ENCODE results near the gene ELMO1. TPM values are rescaled to one million over a fixed set of nuclear protein-coding genes. Genes with fewer than 3 reads are reported as not detected.

Gene ELMO1
- total and polyA plus RNA-seq, 10 of the 15 experiments (the other 5 are each of a cell fraction or from before 2014, with no cell fraction given), result 22.6 to 85.9 (median 56.6) TPM

- Histone ChIP-seq H4K20me1 (ENCODE audit: control insufficient read depth, insufficient read depth) (no peaks in the 10 kb centered on the region), H3K27ac (ENCODE audit: control insufficient read depth, insufficient read depth) (no peak overlapping the region), H3K4me3 (no peak overlapping the region), H3K27me3 (replicated peaks in 1 of 2; ENCODE audit: control insufficient read depth in 2 of 2, insufficient read depth in 2 of 2, low read length in 1 of 2) (no peaks in the 10 kb centered on the region), H3K4me2 (ENCODE audit: control insufficient read depth, insufficient read depth) (no peak overlapping the region; the same call in 1 of the 2 replicates), H3K9me3 (replicated peaks; ENCODE audit: control insufficient read depth, insufficient read depth, low read length) (peaks cover 2% of the 10 kb centered on the region; the same call in 1 of the 3 replicates), H3K9ac (ENCODE audit: control insufficient read depth, insufficient read depth, low read length) (no peak overlapping the region), H2AFZ (ENCODE audit: control insufficient read depth, low read depth, low read length) (no peak overlapping the region), H3K79me2 (ENCODE audit: control insufficient read depth, insufficient read depth, low read length) (no peaks in the 10 kb centered on the region), H3K4me1 (ENCODE audit: control insufficient read depth, insufficient read depth, low read length) (peaks cover 30% of the 10 kb centered on the region), H3K36me3 (ENCODE audit: control insufficient read depth in 2 of 2, insufficient read depth in 2 of 2, low read length in 1 of 2) (no peaks in the 10 kb centered on the region)
- no peak for DNase-seq (ENCODE audit: low read depth, low spot score)
- no peak for FAIRE-seq
- no peak for TF ChIP-seq NBN (IDR thresholded peaks at IDR 0.05)
- TF ChIP-seq RUNX3 (IDR thresholded peaks at IDR 0.05; ENCODE audit: low read length), result peak; percentile 28
- CTCF ChIA-PET, result interaction anchor here (1.0 to 3.0 kb wide), 4 partner anchors 10 to 241 kb away, joined by 3 to 19 read pairs (median 6); no protein-coding TSS in a partner anchor
- ATAC-seq, result peak; percentile 29; the same call in 1 of the 3 replicates
- POLR2A ChIA-PET, result interaction anchor here (0.5 to 5.7 kb wide), 5 partner anchors 8 to 226 kb away, joined by 3 to 27 read pairs (median 3); no protein-coding TSS in a partner anchor
- intact Hi-C loops (cut with micrococcal nuclease; ENCODE audit: unreplicated experiment), result no loop called here
- RAD21 ChIA-PET (ENCODE audit: unreplicated experiment), result interaction anchor here (0.8 to 2.5 kb wide), 4 partner anchors 13 to 289 kb away, joined by 3 to 10 read pairs (median 4); no protein-coding TSS in a partner anchor
- no TSS peak for BruUV-seq (replicated peaks)
- SMC1A ChIA-PET (ENCODE audit: uncharacterized antibody, unreplicated experiment), result interaction anchor here (0.6 to 6.9 kb wide), 12 partner anchors 10 to 1073 kb away, joined by 3 to 92 read pairs (median 4); no protein-coding TSS in a partner anchor
- 68% methylated on average over 3 of the region's 3 CpGs for WGBS (ENCODE audit: insufficient coverage, insufficient replicate concordance, low lambda C conversion rate, missing lambda C conversion rate)
- in situ Hi-C loops (cut with MboI), result loop anchor here (10.0 kb wide), 1 partner anchor 387 kb away; no protein-coding TSS in a partner anchor
Observed at GRCh38 chr7:36957620-36958019, 491.0 kb downstream of the ELMO1 start.

GRCh38 chr7:36956814-36957213 lies 491.9 kb downstream of the ELMO1 start:
- BruUV-seq (replicated peaks), result no TSS peak
- no peak overlapping the region for H3K4me3 ChIP-seq
- no peak for DNase-seq (ENCODE audit: low read depth, low spot score)

More at GRCh38 chr7:36956814-36957213, 491.9 kb downstream of the ELMO1 start:
- Histone ChIP-seq H3K79me2 (ENCODE audit: control insufficient read depth, insufficient read depth, low read length) (no peaks in the 10 kb centered on the region), H3K36me3 (ENCODE audit: control insufficient read depth in 2 of 2, insufficient read depth in 2 of 2, low read length in 1 of 2) (no peaks in the 10 kb centered on the region), H2AFZ (ENCODE audit: control insufficient read depth, low read depth, low read length) (no peak overlapping the region), H3K27me3 (replicated peaks in 1 of 2; ENCODE audit: control insufficient read depth in 2 of 2, insufficient read depth in 2 of 2, low read length in 1 of 2) (no peaks in the 10 kb centered on the region), H3K27ac (ENCODE audit: control insufficient read depth, insufficient read depth) (no peak overlapping the region), H3K4me2 (ENCODE audit: control insufficient read depth, insufficient read depth) (no peak overlapping the region), H4K20me1 (ENCODE audit: control insufficient read depth, insufficient read depth) (no peaks in the 10 kb centered on the region), H3K9ac (ENCODE audit: control insufficient read depth, insufficient read depth, low read length) (no peak overlapping the region), H3K4me1 (ENCODE audit: control insufficient read depth, insufficient read depth, low read length) (peaks cover 30% of the 10 kb centered on the region), H3K9me3 (replicated peaks; ENCODE audit: control insufficient read depth, insufficient read depth, low read length) (peaks cover 2% of the 10 kb centered on the region; the same call in 1 of the 3 replicates)
- ChIA-PET RAD21 (ENCODE audit: unreplicated experiment) (interaction anchor here (1.3 to 2.5 kb wide), 2 partner anchors 13 to 15 kb away, joined by 4 to 10 read pairs; no protein-coding TSS in a partner anchor), SMC1A (ENCODE audit: uncharacterized antibody, unreplicated experiment) (interaction anchor here (1.0 to 6.9 kb wide), 8 partner anchors 10 to 858 kb away, joined by 3 to 92 read pairs (median 6); no protein-coding TSS in a partner anchor), POLR2A (interaction anchor here (0.5 to 5.7 kb wide), 4 partner anchors 8 to 226 kb away, joined by 3 to 27 read pairs (median 3); no protein-coding TSS in a partner anchor), CTCF (interaction anchor here (1.0 to 3.0 kb wide), 5 partner anchors 11 to 242 kb away, joined by 3 to 19 read pairs (median 4); no protein-coding TSS in a partner anchor)
- no peak for FAIRE-seq
- WGBS (ENCODE audit: insufficient coverage, insufficient replicate concordance, low lambda C conversion rate, missing lambda C conversion rate), result over 99% methylated on average over 6 of the region's 6 CpGs
- ATAC-seq, result no peak
- in situ Hi-C loops (cut with MboI) (loop anchor here (10.0 kb wide), 1 partner anchor 388 kb away; no protein-coding TSS in a partner anchor), intact Hi-C loops (cut with micrococcal nuclease; ENCODE audit: unreplicated experiment) (no loop called here)
- TF ChIP-seq FOXK2 (IDR thresholded peaks at IDR 0.05), result no peak
- TF ChIP-seq GABPA (IDR thresholded peaks at IDR 0.05; ENCODE audit: low read depth), result no peak
- no peak for TF ChIP-seq NR2F1 (conservative IDR thresholded peaks at IDR 0.05)
- TF ChIP-seq SP1 (IDR thresholded peaks at IDR 0.05; ENCODE audit: low read depth, low read length), result no peak
- TF ChIP-seq TCF3 (IDR thresholded peaks at IDR 0.05; ENCODE audit: borderline replicate concordance, insufficient read depth, low read depth, low read length), result no peak
- no peak for TF ChIP-seq BCL11A (IDR thresholded peaks at IDR 0.05; ENCODE audit: low read depth, low read length)
- no peak for TF ChIP-seq CREM (IDR thresholded peaks at IDR 0.05; ENCODE audit: low read depth)
- TF ChIP-seq WRNIP1 (IDR thresholded peaks at IDR 0.05; ENCODE audit: borderline replicate concordance, low read depth, low read length), result no peak
- no peak for TF ChIP-seq TARDBP (IDR thresholded peaks at IDR 0.05; ENCODE audit: borderline replicate concordance)
- TF ChIP-seq NR2C2 (IDR thresholded peaks at IDR 0.05; ENCODE audit: borderline replicate concordance, control insufficient read depth, insufficient read length, low read depth), result no peak
- TF ChIP-seq RAD51 (IDR thresholded peaks at IDR 0.05), result no peak

All from GM12878 (cell line).